Measurements from ENCODE around the gene NCOR1. TPM values are rescaled to one million over a fixed set of nuclear protein-coding genes. Genes with fewer than 3 reads are reported as not detected.

NCOR1 gene
- total and polyA plus RNA-seq, 10 of the 15 experiments (the other 5 are each of a cell fraction or from before 2014, with no cell fraction given): 34.5 to 135 (median 82.9) TPM

DNA sequence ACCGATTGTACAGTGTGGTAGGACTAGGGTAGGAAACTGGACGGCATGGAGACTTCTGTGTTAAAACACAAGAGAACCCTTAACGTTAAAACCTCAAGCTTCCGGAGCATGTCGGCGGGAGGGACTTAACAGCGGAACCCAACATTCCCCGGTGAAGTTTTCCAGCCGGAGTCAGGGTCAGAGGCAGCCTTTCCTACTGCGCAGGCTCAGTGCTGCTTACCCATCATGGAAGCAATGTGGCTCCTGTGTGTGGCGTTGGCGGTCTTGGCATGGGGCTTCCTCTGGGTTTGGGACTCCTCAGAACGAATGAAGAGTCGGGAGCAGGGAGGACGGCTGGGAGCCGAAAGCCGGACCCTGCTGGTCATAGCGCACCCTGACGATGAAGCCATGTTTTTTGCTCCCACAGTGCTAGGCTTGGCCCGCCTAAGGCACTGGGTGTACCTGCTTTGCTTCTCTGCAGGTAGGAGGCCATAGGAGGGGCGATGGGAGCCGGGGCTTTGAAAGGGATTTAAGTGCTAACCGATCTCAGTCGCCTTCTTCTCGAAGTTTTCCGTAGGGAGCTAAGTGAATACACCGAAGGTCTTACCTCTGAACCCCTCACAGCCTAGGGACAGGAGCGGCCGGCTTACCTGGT lies 1.8 kb upstream of the NCOR1 start, which contains the start of gene PIGL (continued):
- TF ChIP-seq, protein P1, sequence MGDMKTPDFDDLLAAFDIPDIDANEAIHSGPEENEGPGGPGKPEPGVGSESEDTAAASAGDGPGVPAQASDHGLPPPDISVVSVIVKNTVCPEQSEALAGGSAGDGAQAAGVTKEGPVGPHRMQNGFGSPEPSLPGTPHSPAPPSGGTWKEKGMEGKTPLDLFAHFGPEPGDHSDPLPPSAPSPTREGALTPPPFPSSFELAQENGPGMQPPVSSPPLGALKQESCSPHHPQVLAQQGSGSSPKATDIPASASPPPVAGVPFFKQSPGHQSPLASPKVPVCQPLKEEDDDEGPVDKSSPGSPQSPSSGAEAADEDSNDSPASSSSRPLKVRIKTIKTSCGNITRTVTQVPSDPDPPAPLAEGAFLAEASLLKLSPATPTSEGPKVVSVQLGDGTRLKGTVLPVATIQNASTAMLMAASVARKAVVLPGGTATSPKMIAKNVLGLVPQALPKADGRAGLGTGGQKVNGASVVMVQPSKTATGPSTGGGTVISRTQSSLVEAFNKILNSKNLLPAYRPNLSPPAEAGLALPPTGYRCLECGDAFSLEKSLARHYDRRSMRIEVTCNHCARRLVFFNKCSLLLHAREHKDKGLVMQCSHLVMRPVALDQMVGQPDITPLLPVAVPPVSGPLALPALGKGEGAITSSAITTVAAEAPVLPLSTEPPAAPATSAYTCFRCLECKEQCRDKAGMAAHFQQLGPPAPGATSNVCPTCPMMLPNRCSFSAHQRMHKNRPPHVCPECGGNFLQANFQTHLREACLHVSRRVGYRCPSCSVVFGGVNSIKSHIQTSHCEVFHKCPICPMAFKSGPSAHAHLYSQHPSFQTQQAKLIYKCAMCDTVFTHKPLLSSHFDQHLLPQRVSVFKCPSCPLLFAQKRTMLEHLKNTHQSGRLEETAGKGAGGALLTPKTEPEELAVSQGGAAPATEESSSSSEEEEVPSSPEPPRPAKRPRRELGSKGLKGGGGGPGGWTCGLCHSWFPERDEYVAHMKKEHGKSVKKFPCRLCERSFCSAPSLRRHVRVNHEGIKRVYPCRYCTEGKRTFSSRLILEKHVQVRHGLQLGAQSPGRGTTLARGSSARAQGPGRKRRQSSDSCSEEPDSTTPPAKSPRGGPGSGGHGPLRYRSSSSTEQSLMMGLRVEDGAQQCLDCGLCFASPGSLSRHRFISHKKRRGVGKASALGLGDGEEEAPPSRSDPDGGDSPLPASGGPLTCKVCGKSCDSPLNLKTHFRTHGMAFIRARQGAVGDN (IDR thresholded peaks at IDR 0.05): peak; percentile 97
- TF ChIP-seq, protein P2, sequence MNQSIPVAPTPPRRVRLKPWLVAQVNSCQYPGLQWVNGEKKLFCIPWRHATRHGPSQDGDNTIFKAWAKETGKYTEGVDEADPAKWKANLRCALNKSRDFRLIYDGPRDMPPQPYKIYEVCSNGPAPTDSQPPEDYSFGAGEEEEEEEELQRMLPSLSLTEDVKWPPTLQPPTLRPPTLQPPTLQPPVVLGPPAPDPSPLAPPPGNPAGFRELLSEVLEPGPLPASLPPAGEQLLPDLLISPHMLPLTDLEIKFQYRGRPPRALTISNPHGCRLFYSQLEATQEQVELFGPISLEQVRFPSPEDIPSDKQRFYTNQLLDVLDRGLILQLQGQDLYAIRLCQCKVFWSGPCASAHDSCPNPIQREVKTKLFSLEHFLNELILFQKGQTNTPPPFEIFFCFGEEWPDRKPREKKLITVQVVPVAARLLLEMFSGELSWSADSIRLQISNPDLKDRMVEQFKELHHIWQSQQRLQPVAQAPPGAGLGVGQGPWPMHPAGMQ (IDR thresholded peaks at IDR 0.05; ENCODE audit: borderline replicate concordance): no peak
- TF ChIP-seq YY1 (IDR thresholded peaks at IDR 0.05; ENCODE audit: low read depth, low read length) (peak; percentile 96), JUNB (IDR thresholded peaks at IDR 0.05) (no peak), NRF1 (conservative IDR thresholded peaks at IDR 0.05; ENCODE audit: low read depth, low read length) (peak; percentile 56), POU2F2 (IDR thresholded peaks at IDR 0.05; ENCODE audit: borderline replicate concordance, low read depth, low read length) (peak; percentile 93), ETV6 (conservative IDR thresholded peaks at IDR 0.05 in 1 of 2, IDR thresholded peaks at IDR 0.05 in 1 of 2; ENCODE audit: borderline replicate concordance in 1 of 2, low read depth in 1 of 2) (peak in 1 of 2 experiments; percentile 56; a peak in 1 of 4 replicates), STAT1 (conservative IDR thresholded peaks at IDR 0.05) (0 out of 2 replicates have a peak, but pooled peaks have one; percentile 57), NFIC (IDR thresholded peaks at IDR 0.05; ENCODE audit: low read depth, low read length) (peak; percentile 10; the same call in 1 of the 2 replicates)
- TF ChIP-seq, protein P3, sequence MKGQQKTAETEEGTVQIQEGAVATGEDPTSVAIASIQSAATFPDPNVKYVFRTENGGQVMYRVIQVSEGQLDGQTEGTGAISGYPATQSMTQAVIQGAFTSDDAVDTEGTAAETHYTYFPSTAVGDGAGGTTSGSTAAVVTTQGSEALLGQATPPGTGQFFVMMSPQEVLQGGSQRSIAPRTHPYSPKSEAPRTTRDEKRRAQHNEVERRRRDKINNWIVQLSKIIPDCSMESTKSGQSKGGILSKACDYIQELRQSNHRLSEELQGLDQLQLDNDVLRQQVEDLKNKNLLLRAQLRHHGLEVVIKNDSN (IDR thresholded peaks at IDR 0.05; ENCODE audit: borderline replicate concordance, extremely low read length, insufficient read depth, low read depth, low read length): peak; percentile 45
- TF ChIP-seq, protein P4, sequence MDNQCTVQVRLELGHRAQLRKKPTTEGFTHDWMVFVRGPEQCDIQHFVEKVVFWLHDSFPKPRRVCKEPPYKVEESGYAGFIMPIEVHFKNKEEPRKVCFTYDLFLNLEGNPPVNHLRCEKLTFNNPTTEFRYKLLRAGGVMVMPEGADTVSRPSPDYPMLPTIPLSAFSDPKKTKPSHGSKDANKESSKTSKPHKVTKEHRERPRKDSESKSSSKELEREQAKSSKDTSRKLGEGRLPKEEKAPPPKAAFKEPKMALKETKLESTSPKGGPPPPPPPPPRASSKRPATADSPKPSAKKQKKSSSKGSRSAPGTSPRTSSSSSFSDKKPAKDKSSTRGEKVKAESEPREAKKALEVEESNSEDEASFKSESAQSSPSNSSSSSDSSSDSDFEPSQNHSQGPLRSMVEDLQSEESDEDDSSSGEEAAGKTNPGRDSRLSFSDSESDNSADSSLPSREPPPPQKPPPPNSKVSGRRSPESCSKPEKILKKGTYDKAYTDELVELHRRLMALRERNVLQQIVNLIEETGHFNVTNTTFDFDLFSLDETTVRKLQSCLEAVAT (IDR thresholded peaks at IDR 0.05): no peak
- TF ChIP-seq, protein P5, sequence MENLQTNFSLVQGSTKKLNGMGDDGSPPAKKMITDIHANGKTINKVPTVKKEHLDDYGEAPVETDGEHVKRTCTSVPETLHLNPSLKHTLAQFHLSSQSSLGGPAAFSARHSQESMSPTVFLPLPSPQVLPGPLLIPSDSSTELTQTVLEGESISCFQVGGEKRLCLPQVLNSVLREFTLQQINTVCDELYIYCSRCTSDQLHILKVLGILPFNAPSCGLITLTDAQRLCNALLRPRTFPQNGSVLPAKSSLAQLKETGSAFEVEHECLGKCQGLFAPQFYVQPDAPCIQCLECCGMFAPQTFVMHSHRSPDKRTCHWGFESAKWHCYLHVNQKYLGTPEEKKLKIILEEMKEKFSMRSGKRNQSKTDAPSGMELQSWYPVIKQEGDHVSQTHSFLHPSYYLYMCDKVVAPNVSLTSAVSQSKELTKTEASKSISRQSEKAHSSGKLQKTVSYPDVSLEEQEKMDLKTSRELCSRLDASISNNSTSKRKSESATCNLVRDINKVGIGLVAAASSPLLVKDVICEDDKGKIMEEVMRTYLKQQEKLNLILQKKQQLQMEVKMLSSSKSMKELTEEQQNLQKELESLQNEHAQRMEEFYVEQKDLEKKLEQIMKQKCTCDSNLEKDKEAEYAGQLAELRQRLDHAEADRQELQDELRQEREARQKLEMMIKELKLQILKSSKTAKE (IDR thresholded peaks at IDR 0.05; ENCODE audit: low read depth, poor library complexity, severe bottlenecking): no peak
- TF ChIP-seq, protein P6, sequence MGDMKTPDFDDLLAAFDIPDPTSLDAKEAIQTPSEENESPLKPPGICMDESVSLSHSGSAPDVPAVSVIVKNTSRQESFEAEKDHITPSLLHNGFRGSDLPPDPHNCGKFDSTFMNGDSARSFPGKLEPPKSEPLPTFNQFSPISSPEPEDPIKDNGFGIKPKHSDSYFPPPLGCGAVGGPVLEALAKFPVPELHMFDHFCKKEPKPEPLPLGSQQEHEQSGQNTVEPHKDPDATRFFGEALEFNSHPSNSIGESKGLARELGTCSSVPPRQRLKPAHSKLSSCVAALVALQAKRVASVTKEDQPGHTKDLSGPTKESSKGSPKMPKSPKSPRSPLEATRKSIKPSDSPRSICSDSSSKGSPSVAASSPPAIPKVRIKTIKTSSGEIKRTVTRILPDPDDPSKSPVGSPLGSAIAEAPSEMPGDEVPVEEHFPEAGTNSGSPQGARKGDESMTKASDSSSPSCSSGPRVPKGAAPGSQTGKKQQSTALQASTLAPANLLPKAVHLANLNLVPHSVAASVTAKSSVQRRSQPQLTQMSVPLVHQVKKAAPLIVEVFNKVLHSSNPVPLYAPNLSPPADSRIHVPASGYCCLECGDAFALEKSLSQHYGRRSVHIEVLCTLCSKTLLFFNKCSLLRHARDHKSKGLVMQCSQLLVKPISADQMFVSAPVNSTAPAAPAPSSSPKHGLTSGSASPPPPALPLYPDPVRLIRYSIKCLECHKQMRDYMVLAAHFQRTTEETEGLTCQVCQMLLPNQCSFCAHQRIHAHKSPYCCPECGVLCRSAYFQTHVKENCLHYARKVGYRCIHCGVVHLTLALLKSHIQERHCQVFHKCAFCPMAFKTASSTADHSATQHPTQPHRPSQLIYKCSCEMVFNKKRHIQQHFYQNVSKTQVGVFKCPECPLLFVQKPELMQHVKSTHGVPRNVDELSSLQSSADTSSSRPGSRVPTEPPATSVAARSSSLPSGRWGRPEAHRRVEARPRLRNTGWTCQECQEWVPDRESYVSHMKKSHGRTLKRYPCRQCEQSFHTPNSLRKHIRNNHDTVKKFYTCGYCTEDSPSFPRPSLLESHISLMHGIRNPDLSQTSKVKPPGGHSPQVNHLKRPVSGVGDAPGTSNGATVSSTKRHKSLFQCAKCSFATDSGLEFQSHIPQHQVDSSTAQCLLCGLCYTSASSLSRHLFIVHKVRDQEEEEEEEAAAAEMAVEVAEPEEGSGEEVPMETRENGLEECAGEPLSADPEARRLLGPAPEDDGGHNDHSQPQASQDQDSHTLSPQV (IDR thresholded peaks at IDR 0.05): peak; percentile 79

All from GM12878 (cell line).